GM19395 (cell line): ENCODE measurements around the gene SBSN.
A peak's percentile ranks its signal among the peaks of the same experiment; 100 is the strongest.

ENCODE experiments used
- ATAC-seq: cut with Tn5 transposase; IDR thresholded peaks from one replicate; pipeline ENCODE4 v1.9.1; 2021; ENCODE audit warnings: mild to moderate bottlenecking, moderate library complexity; ENCODE audit not compliant: unreplicated experiment

Gene SBSN

DNA sequence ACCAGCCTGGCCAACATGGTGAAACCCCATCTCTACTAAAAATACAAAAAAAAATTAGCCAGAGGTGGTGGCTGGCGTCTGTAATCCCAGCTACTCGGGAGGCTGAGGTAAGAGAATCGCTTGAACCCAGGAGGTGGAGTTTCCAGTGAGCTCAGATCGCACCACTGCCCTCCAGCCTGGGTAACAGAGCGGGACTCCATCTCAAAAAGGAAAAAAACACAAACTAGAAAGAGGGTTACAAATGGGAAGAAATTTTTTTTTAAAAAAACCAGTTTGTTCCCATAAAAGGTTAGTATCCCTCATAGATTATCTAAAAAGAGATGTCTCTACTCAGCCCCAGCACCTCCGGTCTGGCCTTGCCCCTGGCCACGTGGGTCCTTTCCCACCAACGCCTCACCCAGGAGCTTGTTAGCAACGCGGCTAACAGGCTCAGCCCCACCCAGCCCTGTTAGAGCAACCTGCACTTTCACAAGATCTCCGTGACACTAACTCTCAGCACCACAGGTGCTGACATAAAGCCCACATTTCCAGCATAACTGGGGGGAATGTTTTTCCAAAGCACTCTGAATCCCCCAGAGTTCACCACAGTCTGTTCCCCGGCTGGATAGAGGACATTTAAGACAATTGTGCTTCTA is 19.0 kb downstream of the SBSN start:
- no peak for ATAC-seq

- no peak for ATAC-seq
Observed at GRCh38 chr19:35508129-35508528, 20.0 kb downstream of the SBSN start.

- ATAC-seq = no peak
Observed at GRCh38 chr19:35507561-35507960, 20.6 kb downstream of the SBSN start.

- ATAC-seq = no peak
Observed at GRCh38 chr19:35506011-35506410, 22.1 kb downstream of the SBSN start.

DNA sequence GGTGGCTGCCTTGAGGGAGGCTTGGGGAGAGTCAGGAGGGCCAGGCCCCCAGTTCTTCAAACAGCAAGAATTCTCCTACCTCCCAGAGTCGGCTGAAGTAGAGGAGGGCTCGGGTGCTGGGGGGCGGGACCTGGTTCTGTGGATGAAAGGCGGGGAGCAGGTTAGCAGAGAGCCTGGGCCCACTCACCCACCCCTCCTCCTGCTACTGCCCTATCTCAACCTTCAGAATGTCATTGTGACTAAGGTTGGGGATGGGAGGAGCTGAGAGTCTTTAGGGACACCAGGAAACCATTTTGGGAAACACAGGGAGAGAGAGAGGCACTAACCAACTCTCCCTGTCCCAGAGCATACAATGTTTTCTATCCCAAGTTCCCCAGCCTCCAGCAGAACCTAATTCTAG is 25.4 kb downstream of the SBSN start:
- ATAC-seq = no peak

DNA sequence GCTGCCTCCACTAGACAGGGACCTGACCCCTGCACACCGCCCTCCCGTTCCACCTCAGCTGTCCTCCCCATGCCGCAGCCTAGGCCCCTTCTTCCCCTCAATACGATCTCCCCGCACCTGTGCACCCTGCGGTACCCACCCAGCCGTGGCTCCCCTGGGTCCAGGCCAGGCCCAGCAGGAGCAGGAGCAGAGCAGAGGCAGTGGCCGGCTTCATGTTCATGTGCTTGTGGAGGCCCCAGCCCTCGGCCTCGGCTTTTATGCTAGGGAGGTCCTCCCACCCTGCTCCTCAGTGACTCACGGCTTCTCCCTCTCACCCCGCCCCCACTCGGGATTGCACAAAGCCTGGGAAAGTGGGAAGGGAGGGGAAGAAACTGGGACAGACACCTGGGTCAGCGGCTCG is 26.4 kb downstream of the SBSN start:
- no peak for ATAC-seq

DNA sequence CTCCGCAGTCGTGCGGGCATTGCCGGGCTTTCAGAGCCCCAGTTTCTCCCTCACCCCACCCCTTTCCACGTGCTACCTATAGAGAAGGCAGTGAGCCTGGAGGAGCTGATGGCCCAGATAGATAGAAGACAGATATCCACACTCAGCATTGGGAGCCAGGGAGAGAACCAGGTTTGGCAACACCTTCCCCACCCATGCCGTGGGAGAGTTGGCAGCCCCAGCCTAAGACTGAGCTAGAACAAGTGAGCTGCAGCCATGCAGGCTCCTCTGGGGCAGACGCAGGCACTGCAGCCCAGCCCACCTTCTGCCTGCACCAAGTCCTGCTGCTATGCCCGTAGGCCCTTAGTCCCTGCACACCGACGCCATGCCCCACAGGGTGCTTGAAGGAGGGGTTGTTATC is 27.5 kb downstream of the SBSN start:
- ATAC-seq = no peak

GRCh38 chr19:35498984-35499527 is 29.1 kb downstream of the SBSN start:
- no peak for ATAC-seq

DNA sequence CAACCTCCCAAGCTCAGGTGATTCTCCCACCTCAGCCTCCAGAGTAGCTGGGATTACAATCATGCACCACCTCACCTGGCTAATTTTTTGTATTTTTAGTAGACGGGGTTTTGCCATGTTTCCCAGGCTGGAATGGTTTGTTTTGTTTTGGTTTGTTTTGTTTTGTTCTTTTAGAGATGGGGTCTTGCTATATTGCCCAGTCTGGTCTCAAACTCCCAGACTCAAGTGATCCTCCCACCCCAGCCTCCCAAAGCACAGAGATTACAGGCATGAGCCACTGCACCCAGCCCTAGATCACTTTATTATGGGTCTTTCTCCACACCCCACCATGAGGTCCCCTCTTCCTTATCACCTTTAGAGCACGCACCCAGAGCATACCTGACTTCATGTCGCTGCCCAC is 29.9 kb downstream of the SBSN start:
- ATAC-seq = no peak

DNA sequence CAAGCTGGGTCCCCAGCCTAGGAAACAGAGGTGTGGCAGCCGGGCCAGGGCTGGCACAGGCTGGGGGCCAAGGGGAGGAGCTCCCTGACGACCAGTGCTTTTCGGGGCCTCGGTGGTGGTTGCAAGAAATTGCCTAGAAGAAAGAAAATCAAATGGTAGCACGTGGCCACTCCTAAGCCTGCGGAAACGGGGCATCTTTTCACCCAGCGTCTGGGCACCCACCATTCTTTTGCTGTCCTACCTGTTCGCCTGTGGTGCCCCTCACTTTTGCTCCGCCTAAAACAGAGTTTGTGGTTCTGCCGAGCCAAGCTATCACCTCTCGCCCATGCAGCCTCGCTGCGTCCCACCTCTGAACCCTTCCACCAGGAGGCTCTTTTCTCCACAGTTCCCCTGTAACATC is 30.7 kb downstream of the SBSN start:
- ATAC-seq = no peak

GRCh38 chr19:35495107-35496064 is 32.7 kb downstream of the SBSN start:
- no peak for ATAC-seq

DNA sequence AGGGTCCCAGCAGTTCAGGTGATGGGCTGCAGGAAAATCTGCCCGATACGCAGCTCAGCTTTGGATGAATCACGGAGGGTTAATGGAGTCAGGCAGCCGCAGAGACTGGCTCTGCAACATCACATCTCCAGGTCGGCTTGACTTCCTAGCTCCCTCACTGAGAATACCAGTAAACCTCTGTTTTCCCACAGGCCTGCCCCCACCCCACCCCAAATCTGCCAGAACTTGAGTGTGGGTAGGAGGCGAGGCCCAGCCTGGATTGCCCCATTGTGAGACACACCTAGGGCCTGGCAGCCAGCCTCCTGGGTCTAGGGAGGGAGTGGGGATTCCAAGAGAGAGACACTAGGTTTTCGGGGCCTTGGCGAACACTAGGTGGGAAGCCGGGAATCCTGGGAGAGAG is 34.1 kb downstream of the SBSN start:
- no peak for ATAC-seq

GRCh38 chr19:35491836-35492360 is 36.2 kb downstream of the SBSN start:
- ATAC-seq = no peak

GRCh38 chr19:35490364-35490763 is 37.7 kb downstream of the SBSN start, which contains the start of gene KRTDAP:
TSS of gene KRTDAP (minus strand) at chr19:35490464. CDS start at chr19:35490442, 22 bp downstream.
- ATAC-seq = no peak

GRCh38 chr19:35488677-35489076 is 39.4 kb downstream of the SBSN start:
- ATAC-seq = no peak

GRCh38 chr19:35487656-35488182 is 40.4 kb downstream of the SBSN start:
- ATAC-seq = no peak

DNA sequence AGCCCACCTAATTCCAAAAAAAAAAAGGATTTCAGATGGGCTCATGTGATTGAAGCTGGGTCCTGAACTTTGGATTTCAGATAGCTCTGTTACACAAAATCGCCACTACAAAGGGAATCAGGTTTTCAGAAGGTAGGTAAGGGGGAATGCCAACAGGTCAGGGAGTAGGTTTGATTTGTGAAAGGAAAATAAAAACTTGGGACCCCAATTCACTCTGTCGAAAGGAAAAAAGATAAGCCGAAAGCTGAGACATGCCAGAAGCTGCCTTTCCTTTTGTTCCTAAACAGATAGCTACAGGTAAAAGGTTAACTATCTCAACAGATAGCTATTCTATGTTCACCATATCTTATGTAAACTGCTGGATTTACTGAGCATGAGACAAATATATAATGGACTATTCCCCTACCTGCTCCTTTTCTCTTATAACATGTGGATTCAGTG is 41.8 kb downstream of the SBSN start:
- no peak for ATAC-seq

GRCh38 chr19:35484252-35485036 is 43.7 kb downstream of the SBSN start:
- peak; percentile 71 for ATAC-seq

DNA sequence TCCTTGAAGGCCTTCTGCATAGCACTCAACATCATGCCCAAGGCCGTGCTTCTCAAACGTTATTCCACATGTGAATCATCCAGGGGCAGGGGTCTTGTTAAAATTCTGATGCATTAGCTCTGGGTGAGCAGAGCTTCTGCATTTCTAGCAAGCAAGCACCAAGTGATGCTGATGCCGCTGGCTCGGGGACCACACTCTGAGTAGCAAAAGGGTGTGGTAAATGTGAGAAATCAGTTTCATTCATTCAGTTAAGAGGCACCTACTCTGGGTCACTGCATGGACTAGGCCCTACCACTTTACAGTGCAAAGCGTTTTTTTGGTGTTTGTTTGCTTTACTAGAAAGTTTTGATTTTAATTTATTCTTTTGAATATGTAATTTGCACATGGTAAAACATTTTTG is 45.0 kb downstream of the SBSN start:
- no peak for ATAC-seq
